GM11168 (cell line): ENCODE results near the gene BBOX1.

Experiments
- in situ Hi-C: fragments of 300-500 bp; cut with MboI; formaldehyde crosslinking; loops from one replicate; pipeline ENCODE4 v1.12.0; 2022; ENCODE audit warnings: low sequenced_read_pairs; ENCODE audit not compliant: unreplicated experiment

Gene BBOX1

DNA sequence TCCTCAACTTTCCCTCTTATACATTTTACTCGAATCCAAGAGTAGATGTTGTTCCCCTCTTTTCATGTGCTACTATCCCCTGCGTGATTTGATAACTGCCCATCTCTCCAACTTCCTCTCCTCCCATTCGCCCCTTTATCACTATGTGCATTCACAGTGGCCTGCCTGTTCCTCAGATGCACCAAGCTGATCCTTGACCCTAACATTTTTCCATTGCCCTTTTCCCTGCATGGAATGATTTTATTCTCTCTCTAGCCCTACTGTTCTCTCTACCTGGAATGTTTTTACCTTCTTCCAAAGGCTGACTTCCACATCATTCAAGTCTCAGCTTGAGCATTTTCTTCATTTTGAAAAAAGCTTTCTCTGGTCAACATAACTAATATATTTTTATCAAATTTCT, 15.8 kb upstream of the BBOX1 start:
- in situ Hi-C loops, result no loop called here

DNA sequence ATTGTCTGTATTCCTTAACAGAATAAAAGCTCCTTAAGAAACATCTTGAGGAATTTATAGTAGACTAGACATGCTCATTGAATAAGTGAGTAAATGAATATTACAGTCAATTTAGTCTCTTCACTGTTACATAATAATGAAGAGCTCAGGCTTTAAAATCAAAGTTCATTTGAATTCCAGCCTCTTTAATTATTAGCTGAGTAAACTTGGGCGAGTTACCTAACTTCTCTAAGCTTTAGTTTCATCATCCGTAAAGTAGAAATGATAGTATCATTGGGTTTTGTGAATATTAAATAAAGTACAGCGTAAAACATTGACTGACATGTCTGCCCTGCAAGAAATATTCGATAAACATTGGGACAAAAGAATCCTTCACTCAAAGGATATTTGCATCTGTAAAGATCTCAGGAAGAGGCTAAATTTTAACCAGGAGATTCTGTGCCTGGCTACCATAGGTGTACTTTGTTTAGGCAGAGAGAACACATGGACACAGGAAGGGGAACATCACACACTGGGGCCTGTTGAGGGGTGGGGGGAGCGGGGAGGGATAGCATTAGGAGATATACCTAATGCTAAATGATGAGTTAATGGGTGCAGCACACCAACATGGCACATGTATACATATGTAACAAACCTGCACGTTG, 15.2 kb upstream of the BBOX1 start:
- in situ Hi-C loops, result no loop called here

DNA sequence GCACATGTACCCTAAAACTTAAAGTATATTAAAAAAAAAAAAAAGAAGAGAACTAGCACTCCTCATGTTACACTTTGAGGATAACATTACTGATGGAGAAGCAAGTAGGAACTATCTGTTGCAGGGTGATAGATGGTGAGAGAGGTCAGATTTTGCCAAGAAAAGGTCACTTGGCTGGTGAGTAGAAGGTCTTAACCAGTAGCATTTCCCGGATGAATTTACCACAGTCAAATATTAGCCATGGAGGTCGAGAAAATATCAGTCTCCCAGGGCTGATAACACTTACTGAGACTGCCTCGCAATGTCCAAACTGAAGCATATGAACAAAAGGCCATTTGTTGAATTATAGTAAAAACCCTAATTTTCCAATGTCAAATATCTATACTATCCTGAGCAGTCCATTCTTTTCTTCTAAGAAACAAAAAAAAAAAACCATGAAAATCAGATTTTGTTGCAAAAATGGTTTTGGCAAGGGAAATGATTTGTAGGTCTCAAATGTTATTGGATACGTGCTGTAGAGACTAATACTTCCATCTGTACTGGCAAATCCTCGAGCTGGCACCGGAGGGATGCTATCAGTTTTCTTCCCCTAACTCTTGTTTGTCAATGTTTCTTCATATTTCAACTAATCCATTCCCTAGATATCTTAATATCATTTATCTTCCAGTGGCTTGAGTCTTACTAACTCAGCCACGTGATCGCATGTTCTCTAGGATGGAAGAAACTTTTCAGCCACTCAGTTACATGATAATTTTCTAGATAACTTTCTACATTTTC, 14.5 kb upstream of the BBOX1 start:
- in situ Hi-C loops, result no loop called here

DNA sequence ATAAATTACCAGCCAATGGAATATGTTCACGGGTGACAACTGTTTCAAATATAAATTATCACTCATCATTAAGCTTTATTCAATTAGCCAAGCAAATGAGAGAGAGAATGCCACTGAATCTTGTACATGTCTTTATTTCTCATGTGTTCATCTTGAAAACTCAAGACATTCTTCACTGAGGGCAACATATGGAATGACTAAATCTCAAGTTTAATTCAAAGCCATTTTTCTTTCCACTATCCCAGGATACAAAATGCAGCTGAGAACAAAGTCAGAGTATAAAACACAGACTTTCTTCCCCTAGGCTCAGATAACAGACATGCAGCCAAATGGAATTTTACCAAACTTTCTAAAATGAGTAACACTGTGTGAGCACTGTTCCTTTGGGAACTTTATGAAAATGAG, 12.1 kb upstream of the BBOX1 start:
- in situ Hi-C loops, result no loop called here

GRCh38 chr11:27029966-27030365, 10.6 kb upstream of the BBOX1 start:
- in situ Hi-C loops, result no loop called here

DNA sequence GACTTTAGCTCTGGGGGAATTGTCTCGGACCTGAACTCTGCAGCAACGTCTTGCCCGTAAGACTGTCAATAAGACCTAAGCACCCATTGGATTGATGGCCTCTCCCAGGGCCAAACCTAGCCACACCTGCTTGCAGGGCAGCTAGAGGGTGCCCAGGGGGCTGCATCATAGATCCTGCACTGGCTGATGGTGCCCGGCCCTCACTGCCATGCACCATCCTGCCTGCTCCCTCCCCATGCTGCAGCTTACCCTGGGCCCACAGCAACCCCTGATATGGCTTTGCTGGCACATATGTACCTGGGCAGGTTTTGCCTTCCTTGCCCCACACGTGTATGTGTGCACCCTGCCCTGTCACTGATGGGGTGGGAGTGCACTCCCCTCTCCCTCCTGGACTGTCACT, 8.9 kb upstream of the BBOX1 start:
- in situ Hi-C loops, result no loop called here

DNA sequence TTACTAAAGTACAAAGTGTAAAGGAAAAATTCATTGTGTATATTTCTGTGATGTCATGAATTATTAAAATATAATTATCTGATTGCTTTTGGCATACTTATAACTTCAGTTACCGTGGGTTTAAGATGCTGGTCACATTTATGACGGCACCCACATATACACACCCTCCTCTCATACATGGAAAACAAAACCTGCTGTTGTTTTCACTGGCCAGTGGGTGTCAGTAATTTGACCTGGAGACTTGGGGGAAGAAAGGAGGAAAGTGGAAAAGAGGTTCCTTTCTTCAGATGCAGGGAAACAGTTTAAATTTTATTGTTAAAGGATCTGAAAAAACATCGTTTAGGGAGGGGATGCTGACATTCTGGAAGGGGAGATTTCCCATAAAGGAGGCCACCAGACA, 742 bp upstream of the BBOX1 start:
- in situ Hi-C loops, result no loop called here

GRCh38 chr11:27041141-27041899, 705 bp downstream of the BBOX1 start:
- in situ Hi-C loops, result no loop called here

- in situ Hi-C loops, result no loop called here
Observed at GRCh38 chr11:27046956-27047355, 6.3 kb downstream of the BBOX1 start.

DNA sequence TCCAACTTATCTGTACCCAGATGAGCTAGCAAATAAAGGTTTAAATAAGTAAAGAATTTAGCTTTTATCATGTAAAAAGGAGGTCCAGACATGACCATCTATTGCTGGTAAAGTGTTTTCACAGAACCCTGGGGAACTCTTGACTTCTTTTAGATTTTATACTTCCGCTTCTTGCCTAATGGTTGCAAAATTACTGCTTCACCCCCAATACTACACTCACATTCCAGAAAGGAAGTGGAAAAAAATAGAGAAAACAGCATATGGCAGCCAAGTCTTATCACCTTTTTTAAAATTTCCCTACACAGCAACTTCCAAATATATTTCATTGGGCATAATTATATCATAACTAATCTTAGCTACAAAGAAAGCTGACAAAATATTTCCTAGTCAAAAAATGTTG, 12.1 kb downstream of the BBOX1 start:
- in situ Hi-C loops, result no loop called here

GRCh38 chr11:27055065-27055682, 14.6 kb downstream of the BBOX1 start:
- in situ Hi-C loops, result no loop called here

- in situ Hi-C loops, result no loop called here
Observed at GRCh38 chr11:27057091-27057780, 16.6 kb downstream of the BBOX1 start.

- in situ Hi-C loops, result no loop called here
Observed at GRCh38 chr11:27058456-27058855, 17.8 kb downstream of the BBOX1 start.

- in situ Hi-C loops, result no loop called here
Observed at GRCh38 chr11:27059431-27059830, 18.8 kb downstream of the BBOX1 start.

- in situ Hi-C loops, result no loop called here
Observed at GRCh38 chr11:27060816-27061460, 20.3 kb downstream of the BBOX1 start.

DNA sequence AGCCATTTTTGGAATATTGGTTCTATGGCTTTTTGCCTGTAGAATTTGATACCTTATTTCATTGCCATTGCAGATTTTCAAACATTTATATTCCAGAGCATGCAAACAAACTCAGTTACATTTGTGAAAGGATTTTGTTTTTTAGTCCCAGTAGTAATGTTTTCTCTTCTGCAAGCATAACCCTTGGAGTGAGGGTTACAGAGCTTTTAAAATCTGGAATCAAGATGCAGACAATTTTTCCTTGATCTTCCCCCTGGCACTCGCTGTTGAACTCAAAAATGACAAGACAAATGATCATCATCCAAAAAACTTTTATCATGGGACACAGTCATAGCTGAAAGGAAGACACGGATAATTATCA, 20.8 kb downstream of the BBOX1 start:
- in situ Hi-C loops, result no loop called here

GRCh38 chr11:27064086-27064485, 23.5 kb downstream of the BBOX1 start:
- in situ Hi-C loops, result no loop called here

DNA sequence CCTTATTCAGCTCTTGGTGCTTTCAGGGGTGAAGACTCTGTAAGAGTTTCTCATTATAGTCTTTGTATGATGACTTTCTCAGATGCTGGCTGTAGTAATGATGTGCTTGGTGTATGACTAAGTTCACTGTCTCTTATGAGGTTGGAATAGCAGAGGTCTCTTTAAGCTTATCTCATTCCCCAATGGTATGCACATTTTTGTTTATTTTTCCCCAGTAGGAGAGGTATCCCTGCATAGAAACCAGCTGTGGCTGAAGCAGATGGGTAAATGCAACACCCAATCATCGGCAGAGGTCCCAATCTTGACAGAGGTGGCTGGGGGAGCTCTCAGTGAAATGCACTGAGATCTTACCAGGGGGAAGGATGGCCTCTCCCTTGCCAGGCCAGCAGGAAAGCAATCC, 34.6 kb downstream of the BBOX1 start:
- in situ Hi-C loops, result no loop called here

DNA sequence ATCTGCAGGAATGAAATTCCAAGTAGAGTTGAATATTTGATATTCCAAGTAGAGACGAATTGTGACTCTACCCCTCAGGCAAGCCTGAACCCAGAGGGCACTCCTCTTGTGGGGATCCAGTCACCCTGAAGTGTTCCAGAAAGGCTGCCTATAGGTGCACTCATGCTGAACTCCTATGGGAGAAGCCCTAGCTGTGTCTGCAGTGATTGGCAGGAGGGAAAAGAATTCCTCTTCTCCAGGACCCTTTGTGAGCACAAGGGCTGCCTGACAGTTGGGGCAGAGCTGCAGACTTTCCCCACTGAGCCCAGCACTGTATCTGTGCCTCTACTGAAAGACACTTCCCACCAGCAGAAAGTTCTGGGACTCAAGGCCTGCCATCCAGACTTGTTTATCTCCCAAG, 35.0 kb downstream of the BBOX1 start:
- in situ Hi-C loops, result no loop called here

DNA sequence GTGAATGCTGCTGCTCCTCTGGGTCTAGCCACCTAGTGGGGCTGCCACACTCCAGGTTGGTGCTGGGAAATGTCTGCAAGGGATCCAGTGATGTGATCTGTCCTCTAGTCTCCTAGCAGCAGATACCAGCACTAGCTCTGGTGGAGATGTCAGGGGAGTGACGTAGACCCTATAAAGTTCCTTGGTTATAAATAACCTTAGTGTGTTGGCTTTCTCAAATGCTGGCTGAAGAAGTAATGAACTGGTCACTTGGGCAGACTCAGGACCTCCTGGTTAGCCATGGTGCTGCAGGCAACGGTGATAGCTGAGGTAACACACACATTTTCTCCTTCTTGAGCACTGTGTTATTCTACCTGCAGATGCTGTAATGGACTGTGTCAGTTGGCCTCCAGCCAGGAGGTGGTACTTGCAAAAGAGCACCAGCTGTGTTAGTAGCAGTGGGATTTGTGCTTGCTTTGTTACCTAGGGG, 35.5 kb downstream of the BBOX1 start:
- in situ Hi-C loops, result no loop called here
